CD14-positive monocyte (primary cell): ENCODE data around the gene ATL1. TPM values are rescaled to one million over a fixed set of nuclear protein-coding genes. Genes with fewer than 3 reads are reported as not detected.

Experiments used
- DNase-seq, 3 donors: peaks; one replicate each; pipeline ENCODE4 v3.0.0-alpha.2; 2011 to 2022
- H2AFZ ChIP-seq: 2 replicates; pipeline ENCODE4 v1.6.0; 2012; ENCODE audit warnings: mild to moderate bottlenecking, low read depth, low read length, inconsistent platforms; ENCODE audit not compliant: insufficient read depth, poor library complexity, severe bottlenecking
- H3K27ac ChIP-seq, 2 donors: 1 replicate in 1 of 2; 2 replicates in 1 of 2; pipeline ENCODE4 v1.5.1; 2012 to 2013; ENCODE audit warnings: low read length in 2 of 2, control low read depth in 1 of 2, inconsistent platforms in 1 of 2, low read depth in 1 of 2, mild to moderate bottlenecking in 1 of 2
- H3K27me3 ChIP-seq, 2 donors: one replicate each; pipeline versions ENCODE4 v1.6.0 to v1.6.1; 2011 to 2013; ENCODE audit warnings: low read length in 2 of 2; ENCODE audit not compliant: control insufficient read depth in 2 of 2, insufficient read depth in 2 of 2
- H3K36me3 ChIP-seq, 2 donors: replicated peaks in 1 of 2; 1 replicate in 1 of 2; 2 replicates in 1 of 2; pipeline versions ENCODE4 v1.5.1 to v1.6.1; 2012 to 2013; ENCODE audit warnings: low read length in 2 of 2, control low read depth in 1 of 2, inconsistent platforms in 1 of 2, mild to moderate bottlenecking in 1 of 2; ENCODE audit not compliant: insufficient read depth in 2 of 2, control insufficient read depth in 1 of 2
- H3K4me1 ChIP-seq, 2 donors: 1 replicate in 1 of 2; 2 replicates in 1 of 2; pipeline versions ENCODE4 v1.5.1 to v1.6.1; 2012 to 2013; ENCODE audit warnings: low read length in 2 of 2, control low read depth in 1 of 2, inconsistent platforms in 1 of 2, mild to moderate bottlenecking in 1 of 2, moderate library complexity in 1 of 2; ENCODE audit not compliant: insufficient read depth in 2 of 2, control insufficient read depth in 1 of 2
- H3K4me2 ChIP-seq: replicated peaks from 2 replicates; pipeline ENCODE3; 2012; ENCODE audit warnings: low read length, moderate library complexity, mild to moderate bottlenecking; ENCODE audit not compliant: poor library complexity, severe bottlenecking; ENCODE audit errors: extremely low read depth
- H3K4me3 ChIP-seq, 3 experiments: fragments of 200-600 bp in 1 of 3; sonication (generic) in 1 of 3; replicated peaks in 1 of 3; 1 replicate in 2 of 3; 2 replicates in 1 of 3; pipeline ENCODE4 v1.5.1; 2011 to 2013; ENCODE audit warnings: low read length in 3 of 3, mild to moderate bottlenecking in 3 of 3, control low read depth in 2 of 3, low read depth in 2 of 3, inconsistent platforms in 1 of 3, moderate library complexity in 1 of 3
- H3K79me2 ChIP-seq: 2 replicates; pipeline ENCODE4 v1.6.0; 2012; ENCODE audit warnings: mild to moderate bottlenecking, control low read depth, inconsistent platforms, low read length, moderate library complexity; ENCODE audit not compliant: insufficient read depth
- H3K9ac ChIP-seq: 2 replicates; pipeline ENCODE4 v1.6.0; 2017; ENCODE audit warnings: low read length, mild to moderate bottlenecking; ENCODE audit not compliant: insufficient read depth, poor library complexity, severe bottlenecking
- H3K9me3 ChIP-seq, 2 donors: replicated peaks in 1 of 2; 1 replicate in 1 of 2; 2 replicates in 1 of 2; pipeline versions ENCODE4 v1.5.1 to v1.6.1; 2012 to 2013; ENCODE audit warnings: low read length in 2 of 2, control low read depth in 1 of 2; ENCODE audit not compliant: control insufficient read depth in 1 of 2, insufficient read depth in 1 of 2
- H4K20me1 ChIP-seq: 2 replicates; pipeline ENCODE4 v1.6.0; 2012; ENCODE audit warnings: mild to moderate bottlenecking, low read length, control low read depth, moderate library complexity; ENCODE audit not compliant: insufficient read depth
- H3K27ac Mint-ChIP-seq, 7 donors: one replicate each; pipeline ENCODE4 v1.8.0; 2020; ENCODE audit warnings: mild to moderate bottlenecking in 7 of 7, mixed read lengths in 7 of 7, moderate library complexity in 6 of 7, inconsistent platforms in 2 of 7
- H3K27me3 Mint-ChIP-seq, 3 donors: one replicate each; pipeline ENCODE4 v1.8.0; 2021 to 2022; ENCODE audit warnings: low read depth in 3 of 3, mild to moderate bottlenecking in 3 of 3, mixed read lengths in 3 of 3, moderate library complexity in 3 of 3, inconsistent platforms in 1 of 3
- H3K36me3 Mint-ChIP-seq, 2 donors: one replicate each; pipeline ENCODE4 v1.8.0; 2020; ENCODE audit warnings: mixed read lengths in 2 of 2, inconsistent platforms in 1 of 2, mild to moderate bottlenecking in 1 of 2
- H3K4me1 Mint-ChIP-seq: one replicate; pipeline ENCODE4 v1.8.0; 2020; ENCODE audit warnings: mild to moderate bottlenecking, mixed read lengths
- H3K4me3 Mint-ChIP-seq, 2 donors: one replicate each; pipeline ENCODE4 v1.8.0; 2020; ENCODE audit warnings: mild to moderate bottlenecking in 2 of 2, mixed read lengths in 2 of 2, moderate library complexity in 1 of 2
- H3K9me3 Mint-ChIP-seq, 7 donors: one replicate each; pipeline ENCODE4 v1.8.0; 2020 to 2022; ENCODE audit warnings: mixed read lengths in 7 of 7, mild to moderate bottlenecking in 6 of 7, moderate library complexity in 6 of 7, inconsistent platforms in 2 of 7
- CTCF ChIP-seq: fragments of 200-600 bp; IDR thresholded peaks from one replicate; pipeline ENCODE4 v1.8.0; 2022; ENCODE audit warnings: antibody characterized with exemption, mild to moderate bottlenecking
- WGBS: methylation state at CpG from one replicate; pipeline ENCODE4 v1.1.5; 2013; ENCODE audit warnings: missing lambda C conversion rate; ENCODE audit not compliant: insufficient coverage; 5-methylcytosine and 5-hydroxymethylcytosine counted together
- intact Hi-C, 2 donors: fragments of 100-400 bp; cut with micrococcal nuclease; formaldehyde crosslinking; loops; one replicate each; pipeline versions ENCODE4 v1.15.0 to v1.15.1; 2023
- polyA plus RNA-seq, 3 donors: library from polyadenylated mRNA; depleted of rRNA in 1 of 3; unstranded in 2 of 3; stranded (reverse) in 1 of 3; fragments of 300-500 nt in 2 of 3; fragments of >200 nt in 1 of 3; fragmentation: Illumina TruSeq in 2 of 3; gene quantifications; 1 replicate in 2 of 3; 2 replicates in 1 of 3; pipeline ENCODE4 v1.2.3, GENCODE V29; 2012 to 2021

Gene ATL1
- polyA plus RNA-seq, 3 donors: 0.36 to 1.1 (median 0.99) TPM

GRCh38 chr14:50616275-50616674 lies 56.3 kb downstream of the ATL1 start:
- Histone ChIP-seq H3K4me2 (no peak overlapping the region), H3K4me1 (no peaks in the 10 kb centered on the region), H3K79me2 (no peaks in the 10 kb centered on the region), H4K20me1 (no peaks in the 10 kb centered on the region), H3K27me3 (no peaks in the 10 kb centered on the region), H2AFZ (no peak overlapping the region), H3K27ac (no peak overlapping the region), H3K9me3 (no peaks in the 10 kb centered on the region), H3K4me3 (no peak overlapping the region), H3K36me3 (no peaks in the 10 kb centered on the region), H3K9ac (no peak overlapping the region)
- no peaks in the 10 kb centered on the region for H3K9me3 Mint-ChIP-seq
- H3K27ac Mint-ChIP-seq: no peak overlapping the region
- H3K4me1 Mint-ChIP-seq: no peaks in the 10 kb centered on the region
- no peaks in the 10 kb centered on the region for H3K27me3 Mint-ChIP-seq
- intact Hi-C loops: no loop called here
- H3K36me3 Mint-ChIP-seq: no peaks in the 10 kb centered on the region
- H3K4me3 Mint-ChIP-seq: no peak overlapping the region
- no peak for TF ChIP-seq CTCF
- WGBS: no CpG with 5 or more reads among the region's 2 CpGs
- no peak for DNase-seq

GRCh38 chr14:50619569-50620141 lies 59.7 kb downstream of the ATL1 start:
- peak in 1 of 3 donors; percentile 5 for DNase-seq
- no peaks in the 10 kb centered on the region for H3K27me3 Mint-ChIP-seq
- no peak overlapping the region for H2AFZ ChIP-seq
- H3K4me1 Mint-ChIP-seq: no peaks in the 10 kb centered on the region
- H3K9ac ChIP-seq: no peak overlapping the region
- intact Hi-C loops: no loop called here
- no peak overlapping the region for H3K27ac Mint-ChIP-seq
- H3K9me3 ChIP-seq: no peaks in the 10 kb centered on the region
- TF ChIP-seq CTCF: peak; percentile 32
- no peak overlapping the region for H3K27ac ChIP-seq
- H3K4me3 ChIP-seq: no peak overlapping the region
- H3K4me2 ChIP-seq: no peak overlapping the region
- peaks cover 0 to 2% (median 0%) of the 10 kb centered on the region in 7 donors for H3K9me3 Mint-ChIP-seq
- no peaks in the 10 kb centered on the region for H3K4me1 ChIP-seq
- no peak overlapping the region for H3K4me3 Mint-ChIP-seq
- no peaks in the 10 kb centered on the region for H3K36me3 ChIP-seq
- no peaks in the 10 kb centered on the region for H3K79me2 ChIP-seq
- H4K20me1 ChIP-seq: no peaks in the 10 kb centered on the region
- no CpG with 5 or more reads among the region's 5 CpGs for WGBS
- no peaks in the 10 kb centered on the region for H3K27me3 ChIP-seq
- no peaks in the 10 kb centered on the region for H3K36me3 Mint-ChIP-seq
